HK-2 (cell line): ENCODE data around the gene OOSP2.

ENCODE experiments used
- DNase-seq: peaks from one replicate; pipeline ENCODE4 v3.0.0-alpha.2; 2018; ENCODE audit not compliant: unreplicated experiment

Gene OOSP2

DNA sequence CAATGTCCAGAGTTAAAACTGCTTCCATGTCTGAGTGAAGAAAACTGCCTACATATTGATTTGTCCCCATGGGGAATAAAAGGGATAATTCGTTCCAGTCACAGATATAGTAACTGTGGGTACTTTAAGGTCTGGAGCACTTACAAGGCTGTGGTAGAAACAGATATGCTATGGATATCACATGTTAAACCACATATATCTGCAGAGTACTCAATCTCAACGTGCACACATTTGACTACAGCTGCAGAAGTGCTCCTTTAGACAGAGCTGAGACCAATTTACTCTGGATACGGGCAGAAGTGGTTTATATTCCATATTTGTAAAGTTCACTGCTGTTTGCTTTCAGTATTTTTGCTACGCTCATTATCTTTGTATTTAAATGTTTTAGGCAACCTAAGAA lies 38.5 kb downstream of the OOSP2 start:
- no peak for DNase-seq

DNA sequence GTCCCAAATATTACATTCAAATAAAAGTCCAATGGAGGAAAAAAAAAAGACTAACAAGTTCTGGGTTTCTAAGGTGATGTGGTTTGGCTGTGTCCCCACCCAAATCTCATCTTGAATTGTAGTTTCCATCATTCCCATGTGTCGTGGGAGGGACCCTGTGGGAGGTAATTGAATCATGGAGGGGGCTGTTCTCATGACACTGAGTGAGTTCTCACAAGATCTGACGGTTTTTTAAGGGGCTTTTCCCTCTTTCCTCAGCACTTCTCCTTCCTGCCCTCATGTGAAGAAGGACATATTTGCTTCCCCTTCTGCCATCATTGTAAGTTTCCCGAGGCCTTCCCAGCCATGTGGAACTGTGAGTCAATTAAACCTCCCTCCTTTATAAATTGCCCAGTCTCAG lies 40.3 kb downstream of the OOSP2 start:
- no peak for DNase-seq

DNA sequence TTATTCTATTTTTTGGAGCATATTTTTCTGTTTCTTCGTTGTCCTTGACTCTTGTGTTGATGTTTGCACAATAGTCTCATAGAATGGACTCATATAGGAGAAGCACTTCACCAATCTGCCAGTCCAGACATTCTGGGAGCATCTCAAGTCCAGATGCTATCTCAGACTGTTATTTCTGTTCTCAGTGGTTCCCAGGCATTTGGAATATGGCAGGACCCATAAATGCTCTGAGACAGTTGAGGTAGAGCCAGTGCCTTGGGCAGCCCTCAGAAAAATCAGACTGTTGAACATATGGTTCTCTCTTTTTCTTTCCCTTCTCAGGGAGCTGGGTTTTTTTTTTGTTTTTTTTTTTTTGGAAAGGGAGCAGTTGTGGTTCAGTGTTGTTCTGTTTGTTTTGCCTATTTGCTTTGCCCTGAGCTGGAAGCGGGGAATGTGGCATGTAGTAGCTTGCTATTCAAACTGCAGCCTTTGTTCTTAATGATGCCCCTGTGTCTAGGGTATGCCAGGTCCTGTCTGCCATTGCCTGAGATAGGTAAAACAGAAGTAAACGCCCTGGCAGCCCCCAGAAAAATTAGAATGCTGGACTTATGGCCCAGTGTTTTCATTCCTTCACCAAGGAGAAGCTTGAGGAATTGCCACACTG lies 44.5 kb downstream of the OOSP2 start:
- no peak for DNase-seq

DNA sequence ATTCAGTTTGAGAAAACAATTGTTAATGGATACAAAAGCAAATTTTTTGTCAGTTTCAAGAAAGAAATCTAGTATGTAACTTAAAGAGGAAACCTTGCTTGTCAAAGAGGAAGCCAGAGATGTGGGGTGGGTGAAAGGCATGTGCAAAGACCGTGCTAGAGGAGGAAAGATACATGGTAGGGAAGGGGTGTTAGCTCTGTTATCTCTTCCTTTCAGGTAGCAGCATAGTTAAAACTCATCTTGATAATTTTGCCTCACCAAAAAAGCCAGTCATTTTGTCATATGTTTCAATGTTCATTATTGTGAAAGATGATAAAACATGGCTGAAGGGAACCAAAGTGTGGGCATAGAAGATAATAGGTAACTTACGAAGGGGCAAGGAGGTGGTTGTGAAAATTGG lies 45.7 kb downstream of the OOSP2 start:
- no peak for DNase-seq

DNA sequence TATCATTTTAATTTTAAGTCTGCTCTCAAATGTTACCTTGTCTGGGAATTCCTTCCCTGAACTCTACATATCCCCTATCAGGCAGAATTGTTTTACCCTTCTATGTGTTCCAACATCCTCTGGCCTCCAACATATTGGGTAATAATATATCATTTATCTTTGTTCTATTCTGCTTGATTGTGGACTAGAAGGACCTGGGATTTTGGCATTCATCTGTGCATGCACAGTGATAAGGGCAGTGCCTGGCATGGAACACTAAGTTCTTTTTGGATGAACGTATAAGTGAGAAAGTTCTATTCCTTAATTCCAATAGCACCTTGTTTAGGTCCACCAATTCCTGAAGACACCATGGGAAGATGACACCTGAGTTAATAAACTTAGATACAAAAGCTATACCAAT lies 47.0 kb downstream of the OOSP2 start:
- no peak for DNase-seq

DNA sequence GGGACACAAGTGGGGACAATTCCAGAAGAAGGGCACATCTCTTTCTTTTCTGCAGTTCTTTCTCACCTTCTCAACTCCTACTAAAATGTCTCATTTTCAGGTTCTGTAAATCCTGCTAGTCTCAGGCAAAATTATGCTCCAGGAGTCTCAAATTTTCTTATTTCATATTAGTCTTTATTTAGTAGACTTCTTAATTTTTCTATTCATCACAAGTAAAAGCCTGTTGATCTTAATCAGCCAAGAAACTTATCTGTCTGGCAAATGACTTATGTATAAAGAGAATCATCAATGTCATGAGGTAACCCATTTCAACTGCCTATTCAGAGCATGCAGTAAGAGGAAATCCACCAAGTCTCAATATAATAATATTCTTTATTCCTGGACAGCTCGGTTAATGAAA lies 48.2 kb downstream of the OOSP2 start, which contains the start of gene MS4A2:
Gene MS4A2, plus strand, starts transcription at position 301 of the 400 bp plus-strand sequence. CDS start 102 bp downstream, outside the sequence.
- DNase-seq = no peak

DNA sequence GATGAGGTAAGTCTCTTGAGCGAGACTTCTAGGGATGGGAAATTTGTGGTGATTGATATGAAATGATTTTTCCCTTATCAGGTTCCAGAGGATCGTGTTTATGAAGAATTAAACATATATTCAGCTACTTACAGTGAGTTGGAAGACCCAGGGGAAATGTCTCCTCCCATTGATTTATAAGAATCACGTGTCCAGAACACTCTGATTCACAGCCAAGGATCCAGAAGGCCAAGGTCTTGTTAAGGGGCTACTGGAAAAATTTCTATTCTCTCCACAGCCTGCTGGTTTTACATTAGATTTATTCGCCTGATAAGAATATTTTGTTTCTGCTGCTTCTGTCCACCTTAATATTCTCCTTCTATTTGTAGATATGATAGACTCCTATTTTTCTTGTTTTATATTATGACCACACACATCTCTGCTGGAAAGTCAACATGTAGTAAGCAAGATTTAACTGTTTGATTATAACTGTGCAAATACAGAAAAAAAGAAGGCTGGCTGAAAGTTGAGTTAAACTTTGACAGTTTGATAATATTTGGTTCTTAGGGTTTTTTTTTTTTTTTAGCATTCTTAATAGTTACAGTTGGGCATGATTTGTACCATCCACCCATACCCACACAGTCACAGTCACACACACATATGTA lies 55.4 kb downstream of the OOSP2 start:
- no peak for DNase-seq

DNA sequence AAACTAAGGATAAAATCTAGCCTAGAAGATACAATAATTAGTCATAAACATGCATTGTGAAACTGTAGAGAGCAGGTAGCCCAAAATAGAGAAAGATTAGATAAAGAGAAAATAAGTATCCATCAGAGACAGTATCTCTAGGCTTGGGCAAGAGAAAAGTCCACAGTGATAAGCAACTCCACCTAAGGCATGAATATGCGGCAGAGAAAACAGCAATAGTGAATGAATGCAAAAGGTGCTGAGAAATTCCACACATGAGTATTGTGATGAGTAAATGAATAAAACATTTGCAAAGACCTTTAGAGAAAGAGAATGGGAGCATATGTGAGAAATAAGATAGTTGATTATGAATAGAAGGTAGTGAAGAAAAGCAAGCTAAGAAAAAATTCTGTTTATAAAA lies 57.0 kb downstream of the OOSP2 start:
- no peak for DNase-seq
